Measurements from ENCODE around the gene ARIH2. TPM values are rescaled to one million over a fixed set of nuclear protein-coding genes. Genes with fewer than 3 reads are reported as not detected.

Gene ARIH2
- total and polyA plus RNA-seq, 2 experiments from 2014 or later: 76.4 to 118 TPM

- TF ChIP-seq ZNF114 (CRISPR knock-in tag; IDR thresholded peaks at IDR 0.05) (no peak), STAT1 (IDR thresholded peaks at IDR 0.05; ENCODE audit: unreplicated experiment) (no peak), ZNF462 (CRISPR knock-in tag; IDR thresholded peaks at IDR 0.05) (no peak)
- TF ChIP-seq, protein P1, sequence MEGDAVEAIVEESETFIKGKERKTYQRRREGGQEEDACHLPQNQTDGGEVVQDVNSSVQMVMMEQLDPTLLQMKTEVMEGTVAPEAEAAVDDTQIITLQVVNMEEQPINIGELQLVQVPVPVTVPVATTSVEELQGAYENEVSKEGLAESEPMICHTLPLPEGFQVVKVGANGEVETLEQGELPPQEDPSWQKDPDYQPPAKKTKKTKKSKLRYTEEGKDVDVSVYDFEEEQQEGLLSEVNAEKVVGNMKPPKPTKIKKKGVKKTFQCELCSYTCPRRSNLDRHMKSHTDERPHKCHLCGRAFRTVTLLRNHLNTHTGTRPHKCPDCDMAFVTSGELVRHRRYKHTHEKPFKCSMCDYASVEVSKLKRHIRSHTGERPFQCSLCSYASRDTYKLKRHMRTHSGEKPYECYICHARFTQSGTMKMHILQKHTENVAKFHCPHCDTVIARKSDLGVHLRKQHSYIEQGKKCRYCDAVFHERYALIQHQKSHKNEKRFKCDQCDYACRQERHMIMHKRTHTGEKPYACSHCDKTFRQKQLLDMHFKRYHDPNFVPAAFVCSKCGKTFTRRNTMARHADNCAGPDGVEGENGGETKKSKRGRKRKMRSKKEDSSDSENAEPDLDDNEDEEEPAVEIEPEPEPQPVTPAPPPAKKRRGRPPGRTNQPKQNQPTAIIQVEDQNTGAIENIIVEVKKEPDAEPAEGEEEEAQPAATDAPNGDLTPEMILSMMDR (conservative IDR thresholded peaks at IDR 0.05; ENCODE audit: low read depth in 2 of 2): no peak
Measured at GRCh38 chr3:48881006-48881405, 37.6 kb upstream of the ARIH2 start (continued).

DNA sequence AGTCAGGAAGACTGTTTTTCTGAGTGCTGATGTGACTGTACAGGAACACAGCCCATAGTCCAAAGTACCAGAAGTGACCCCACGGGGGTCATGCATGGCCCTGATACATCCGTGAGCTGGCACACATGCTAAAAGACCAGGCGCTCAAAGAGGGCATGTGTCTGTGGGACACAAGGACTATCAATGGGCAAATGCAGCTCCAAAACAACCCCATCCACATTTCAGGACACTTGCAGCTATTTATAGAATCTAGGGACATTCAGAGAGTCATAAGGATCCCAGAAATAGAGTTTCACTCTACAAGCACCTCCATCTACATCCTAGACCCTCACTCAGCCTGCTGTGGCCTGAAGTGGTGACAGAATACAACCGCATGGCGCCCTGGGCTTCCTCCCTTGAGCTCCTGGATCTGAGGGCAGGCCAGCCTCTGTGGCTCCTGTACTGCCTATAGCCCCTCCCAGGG lies 37.0 kb upstream of the ARIH2 start:
- no peaks in the 10 kb centered on the region for H3K27me3 ChIP-seq (ENCODE audit: insufficient read depth)
- ATAC-seq (no peak), DNase-seq (ENCODE audit: low spot score) (no peak)
- no peak overlapping the region for H3K27ac ChIP-seq (ENCODE audit: low read depth)
- H3K4me3 ChIP-seq: no peak overlapping the region
- H3K36me3 ChIP-seq (ENCODE audit: insufficient read depth): no peaks in the 10 kb centered on the region
- no peak overlapping the region for H2AFZ ChIP-seq
- H3K4me1 ChIP-seq (ENCODE audit: insufficient read depth): no peaks in the 10 kb centered on the region
- no peaks in the 10 kb centered on the region for H3F3A ChIP-seq (replicated peaks; ENCODE audit: low read depth)
- no peaks in the 10 kb centered on the region for H3K36me3 Mint-ChIP-seq (ENCODE audit: low read depth)
- no peaks in the 10 kb centered on the region for H4K20me1 ChIP-seq (replicated peaks; ENCODE audit: insufficient read depth)
- no peaks in the 10 kb centered on the region for H3K4me1 Mint-ChIP-seq
- no peak overlapping the region for H3K4me3 Mint-ChIP-seq
- H3K9me2 ChIP-seq (ENCODE audit: insufficient read depth): no peaks in the 10 kb centered on the region
- H3K27me3 Mint-ChIP-seq (ENCODE audit: insufficient read depth, low read depth, poor library complexity): peaks cover 4% of the 10 kb centered on the region
- no peak overlapping the region for H3K4me2 ChIP-seq
- no peaks in the 10 kb centered on the region for H3K79me2 ChIP-seq (replicated peaks; ENCODE audit: insufficient read depth)
- no peak overlapping the region for H3K27ac Mint-ChIP-seq
- no peaks in the 10 kb centered on the region; the same call in 2 of the 3 replicates for H3K9me3 Mint-ChIP-seq
- no peak for TF ChIP-seq ETS1 (IDR thresholded peaks at IDR 0.05)
- TF ChIP-seq, protein P1 (conservative IDR thresholded peaks at IDR 0.05; ENCODE audit: low read depth in 2 of 2): no peak
- no peak for TF ChIP-seq EZH2phosphoT487 (IDR thresholded peaks at IDR 0.05; ENCODE audit: unreplicated experiment)
- no peak for TF ChIP-seq POLR2AphosphoS5 (IDR thresholded peaks at IDR 0.05; ENCODE audit: low read depth)
- TF ChIP-seq, protein P2, sequence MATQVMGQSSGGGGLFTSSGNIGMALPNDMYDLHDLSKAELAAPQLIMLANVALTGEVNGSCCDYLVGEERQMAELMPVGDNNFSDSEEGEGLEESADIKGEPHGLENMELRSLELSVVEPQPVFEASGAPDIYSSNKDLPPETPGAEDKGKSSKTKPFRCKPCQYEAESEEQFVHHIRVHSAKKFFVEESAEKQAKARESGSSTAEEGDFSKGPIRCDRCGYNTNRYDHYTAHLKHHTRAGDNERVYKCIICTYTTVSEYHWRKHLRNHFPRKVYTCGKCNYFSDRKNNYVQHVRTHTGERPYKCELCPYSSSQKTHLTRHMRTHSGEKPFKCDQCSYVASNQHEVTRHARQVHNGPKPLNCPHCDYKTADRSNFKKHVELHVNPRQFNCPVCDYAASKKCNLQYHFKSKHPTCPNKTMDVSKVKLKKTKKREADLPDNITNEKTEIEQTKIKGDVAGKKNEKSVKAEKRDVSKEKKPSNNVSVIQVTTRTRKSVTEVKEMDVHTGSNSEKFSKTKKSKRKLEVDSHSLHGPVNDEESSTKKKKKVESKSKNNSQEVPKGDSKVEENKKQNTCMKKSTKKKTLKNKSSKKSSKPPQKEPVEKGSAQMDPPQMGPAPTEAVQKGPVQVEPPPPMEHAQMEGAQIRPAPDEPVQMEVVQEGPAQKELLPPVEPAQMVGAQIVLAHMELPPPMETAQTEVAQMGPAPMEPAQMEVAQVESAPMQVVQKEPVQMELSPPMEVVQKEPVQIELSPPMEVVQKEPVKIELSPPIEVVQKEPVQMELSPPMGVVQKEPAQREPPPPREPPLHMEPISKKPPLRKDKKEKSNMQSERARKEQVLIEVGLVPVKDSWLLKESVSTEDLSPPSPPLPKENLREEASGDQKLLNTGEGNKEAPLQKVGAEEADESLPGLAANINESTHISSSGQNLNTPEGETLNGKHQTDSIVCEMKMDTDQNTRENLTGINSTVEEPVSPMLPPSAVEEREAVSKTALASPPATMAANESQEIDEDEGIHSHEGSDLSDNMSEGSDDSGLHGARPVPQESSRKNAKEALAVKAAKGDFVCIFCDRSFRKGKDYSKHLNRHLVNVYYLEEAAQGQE (IDR thresholded peaks at IDR 0.05; ENCODE audit: unreplicated experiment): no peak
- TF ChIP-seq STAT1 (IDR thresholded peaks at IDR 0.05; ENCODE audit: unreplicated experiment): no peak
- no peak for TF ChIP-seq ZNF331 (CRISPR knock-in tag; IDR thresholded peaks at IDR 0.05; ENCODE audit: low read depth)
- TF ChIP-seq ZNF114 (CRISPR knock-in tag; IDR thresholded peaks at IDR 0.05): no peak
- TF ChIP-seq NANOG (IDR thresholded peaks at IDR 0.05; ENCODE audit: borderline replicate concordance): no peak
